Stimulated activated CD8-positive, alpha-beta memory T cell treated with anti-CD3 and anti-CD28 coated beads, Interleukin-7, amount 100 ng/mL, for 24 hours (primary cell): ENCODE measurements around the gene HOXA5.

Experiments used
- DNase-seq: peaks from one replicate; pipeline ENCODE4 v3.0.0-alpha.2; 2020; ENCODE audit warnings: low read depth

HOXA5 gene

GRCh38 chr7:27118580-27118979 lies 24.9 kb downstream of the HOXA5 start:
- no peak for DNase-seq

DNA sequence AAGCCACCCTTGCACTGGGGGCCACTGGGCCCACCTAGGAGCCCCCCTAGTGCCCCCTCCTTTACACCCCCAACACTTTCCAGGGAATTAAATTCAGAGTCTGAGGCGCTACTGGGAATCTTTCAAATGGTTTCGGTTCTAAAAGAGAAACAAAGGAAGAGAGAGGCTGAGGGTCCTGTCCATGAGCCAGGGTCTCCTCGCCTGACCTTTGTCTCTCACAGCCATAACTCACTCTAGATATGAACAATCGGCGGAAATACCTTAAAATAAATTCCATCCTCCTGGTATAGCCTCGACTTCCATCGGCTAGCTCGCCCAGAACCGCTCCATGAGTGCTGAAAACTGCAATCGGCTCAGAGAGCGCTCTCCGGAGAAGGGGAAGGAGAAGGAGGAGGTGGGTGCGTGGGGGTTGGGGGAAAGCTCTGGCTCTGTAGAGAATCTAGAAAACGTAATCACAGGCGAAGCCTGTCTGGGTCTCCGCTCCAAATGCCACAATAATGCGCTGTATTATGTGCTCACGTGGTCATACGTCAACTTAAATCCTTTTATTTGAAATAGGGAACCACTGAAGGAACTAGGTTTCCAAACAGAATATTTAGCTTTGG lies 25.5 kb downstream of the HOXA5 start:
- DNase-seq: no peak

DNA sequence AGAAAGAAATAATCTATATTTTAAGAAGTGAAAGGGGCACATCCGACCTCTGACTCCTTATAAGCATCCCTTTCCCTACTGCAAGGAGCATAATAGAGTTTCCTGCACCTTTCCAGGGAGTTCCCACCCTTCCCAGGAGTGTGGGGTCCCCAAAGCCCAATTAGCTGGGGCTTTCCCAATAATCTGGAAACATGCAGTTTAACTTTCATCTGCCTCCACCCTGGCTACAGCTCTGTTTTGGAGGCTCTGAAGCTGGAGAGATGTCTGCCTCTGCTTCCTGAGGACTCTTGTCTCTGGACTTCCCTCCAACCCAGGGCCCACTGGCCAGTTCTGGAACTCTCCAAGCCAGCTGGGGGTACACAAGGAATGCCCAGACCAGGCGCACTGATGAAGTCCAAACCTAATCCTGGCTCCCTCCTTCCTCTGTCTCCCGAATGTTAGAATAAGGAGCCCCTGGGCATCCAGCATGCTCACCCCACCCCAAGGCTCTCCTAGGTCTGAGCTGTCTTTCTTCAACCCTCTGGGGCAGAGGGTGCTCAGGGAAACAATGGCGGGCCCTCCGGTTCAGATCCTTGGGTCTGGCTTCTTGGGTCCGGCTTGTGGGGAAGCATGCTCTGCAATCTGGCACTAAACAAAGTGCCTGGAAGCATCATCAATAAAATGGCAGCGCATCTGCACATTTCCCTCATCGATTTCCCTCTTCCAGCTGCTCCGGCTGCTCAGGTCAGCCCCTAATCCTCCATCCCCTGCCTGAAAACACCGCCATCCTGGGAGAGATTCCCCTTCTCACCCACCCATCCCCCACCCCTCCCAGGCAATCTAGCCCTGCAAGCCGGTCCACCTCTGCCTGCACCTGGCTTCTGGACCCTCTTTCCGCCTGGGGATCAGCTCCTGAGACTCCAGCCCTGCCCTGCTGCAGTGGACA lies 26.3 kb downstream of the HOXA5 start:
- DNase-seq: no peak

- DNase-seq: no peak
Measured at GRCh38 chr7:27116031-27116961, 27.2 kb downstream of the HOXA5 start.

GRCh38 chr7:27115221-27116026 lies 28.1 kb downstream of the HOXA5 start:
- no peak for DNase-seq

- DNase-seq: no peak
Measured at GRCh38 chr7:27114881-27115220, 28.6 kb downstream of the HOXA5 start.

DNA sequence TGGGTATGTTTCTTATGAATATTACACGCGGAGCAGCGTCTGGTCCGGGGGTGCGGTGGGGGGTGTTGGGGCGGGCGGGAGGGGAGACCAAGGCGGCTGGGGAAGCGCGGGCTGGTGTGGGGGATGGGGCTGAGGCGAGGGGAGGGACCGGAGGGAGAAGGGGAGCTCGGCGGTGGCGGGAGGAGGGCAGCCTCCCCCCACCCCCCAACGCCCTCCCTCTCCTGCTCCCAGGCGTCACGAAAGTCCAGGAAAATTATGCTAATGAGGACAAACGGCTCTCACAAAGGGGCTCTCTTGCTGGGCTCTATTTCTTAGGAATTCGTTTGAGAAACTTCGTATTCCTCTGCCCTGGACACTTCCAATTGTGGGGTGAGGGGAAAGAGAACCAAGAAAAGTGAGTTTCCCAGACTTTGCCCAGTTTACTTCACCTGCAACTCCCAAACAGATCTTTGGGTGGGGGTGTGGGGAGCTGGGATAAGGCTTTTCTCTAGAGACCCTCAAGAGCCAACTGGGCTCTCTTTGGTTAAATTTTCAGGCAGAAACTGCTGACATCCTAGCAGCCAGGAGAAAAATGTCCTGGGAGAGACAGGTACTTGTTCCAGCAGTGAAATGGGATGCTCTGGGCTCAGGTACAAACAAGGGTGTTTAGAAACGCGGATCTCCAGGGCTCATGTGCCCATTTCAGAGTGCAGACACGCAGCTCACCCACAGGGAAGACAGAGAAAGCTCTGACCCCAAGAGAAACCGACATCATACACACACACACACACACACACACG lies 29.3 kb downstream of the HOXA5 start:
- no peak for DNase-seq

DNA sequence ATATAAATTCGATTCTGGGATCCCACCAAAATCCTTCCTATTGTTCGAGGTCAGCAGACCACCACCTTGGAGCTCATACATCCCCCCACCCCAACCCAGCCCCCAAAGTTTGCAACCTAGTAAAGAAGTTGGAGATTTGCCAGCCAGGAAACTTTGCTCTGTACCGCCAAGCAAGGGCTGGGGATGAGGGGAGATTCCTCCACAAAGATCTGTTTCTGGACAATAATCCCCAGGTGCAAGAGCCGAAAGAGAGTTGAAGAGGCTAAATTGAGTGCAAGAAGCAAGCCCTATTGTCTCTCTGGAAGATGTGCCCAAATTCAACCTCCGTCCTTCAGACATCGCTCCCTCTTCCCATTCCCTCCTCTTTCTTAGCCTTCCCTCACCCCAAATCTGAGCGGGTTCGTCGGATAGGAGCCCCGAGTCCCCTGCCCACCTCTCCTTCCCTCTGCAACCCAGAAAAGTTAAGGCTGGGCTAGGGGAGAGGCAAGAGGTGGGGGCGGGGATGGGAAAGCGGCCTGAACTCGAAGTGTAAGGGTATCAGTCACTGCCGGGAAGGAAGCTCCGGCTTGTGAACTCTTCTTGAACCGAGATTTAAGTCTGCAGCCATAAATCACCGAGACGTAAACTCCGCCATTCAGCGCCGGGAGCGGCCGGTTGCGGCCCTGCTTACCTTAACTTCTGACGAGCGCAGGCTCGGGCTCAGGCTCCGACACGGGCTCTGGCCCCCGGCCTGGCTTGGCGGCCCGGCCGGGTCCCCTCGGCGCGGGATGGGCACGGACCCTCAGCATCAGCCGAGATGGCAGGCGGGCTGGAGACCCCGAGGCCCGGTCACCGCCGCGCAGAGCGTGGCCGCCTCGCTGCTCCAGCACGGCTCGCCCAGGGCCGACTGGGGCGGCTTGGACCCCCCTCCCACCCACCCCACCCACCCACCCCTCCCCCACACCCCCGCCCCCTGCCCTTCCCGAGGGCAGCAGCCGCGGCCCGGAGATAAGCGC lies 30.2 kb downstream of the HOXA5 start:
- no peak for DNase-seq

DNA sequence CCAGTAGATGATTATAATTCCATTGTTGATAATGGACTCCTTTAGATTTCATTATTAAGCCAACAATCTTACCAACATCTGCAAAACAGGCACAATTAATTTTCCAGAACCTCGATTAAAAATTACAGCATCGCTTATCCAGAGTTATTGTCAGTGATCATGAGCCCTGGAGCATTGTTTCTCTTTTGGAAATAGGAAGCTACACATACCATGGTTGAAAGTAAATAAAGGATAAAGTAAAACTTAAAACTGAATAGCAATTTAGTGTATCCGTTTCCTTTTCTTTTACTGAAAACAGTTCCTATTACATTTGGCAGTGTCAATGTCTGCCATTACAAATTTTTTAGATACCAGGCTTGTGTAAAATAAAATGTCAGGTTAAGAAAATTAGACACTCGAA lies 31.1 kb downstream of the HOXA5 start:
- DNase-seq: no peak

DNA sequence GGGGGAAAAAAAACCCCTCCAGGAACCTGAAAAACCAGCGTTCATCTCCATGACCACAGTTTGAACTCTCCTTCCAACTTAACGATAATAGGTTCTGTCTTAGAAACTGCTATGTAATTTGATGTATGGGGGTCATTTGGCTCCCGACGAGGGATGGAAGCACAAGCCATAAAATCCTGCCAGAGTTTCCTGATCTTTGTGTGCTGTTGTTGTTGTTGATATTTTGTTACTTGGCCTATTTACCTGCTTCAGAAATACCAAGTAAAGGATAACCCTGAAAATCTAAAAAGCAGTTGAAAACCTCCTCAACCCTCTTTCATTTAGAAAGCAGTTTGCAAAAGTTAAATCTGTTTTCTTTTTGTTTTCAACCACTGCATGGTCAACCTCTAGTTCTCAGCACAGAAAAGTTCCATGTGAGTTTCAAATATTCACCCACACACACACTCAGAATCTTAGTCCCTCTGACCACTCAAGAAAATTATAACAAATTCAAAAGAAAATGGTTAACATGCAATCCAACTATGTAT lies 31.7 kb downstream of the HOXA5 start:
- no peak for DNase-seq

GRCh38 chr7:27111042-27111750 lies 32.3 kb downstream of the HOXA5 start:
- DNase-seq: no peak

DNA sequence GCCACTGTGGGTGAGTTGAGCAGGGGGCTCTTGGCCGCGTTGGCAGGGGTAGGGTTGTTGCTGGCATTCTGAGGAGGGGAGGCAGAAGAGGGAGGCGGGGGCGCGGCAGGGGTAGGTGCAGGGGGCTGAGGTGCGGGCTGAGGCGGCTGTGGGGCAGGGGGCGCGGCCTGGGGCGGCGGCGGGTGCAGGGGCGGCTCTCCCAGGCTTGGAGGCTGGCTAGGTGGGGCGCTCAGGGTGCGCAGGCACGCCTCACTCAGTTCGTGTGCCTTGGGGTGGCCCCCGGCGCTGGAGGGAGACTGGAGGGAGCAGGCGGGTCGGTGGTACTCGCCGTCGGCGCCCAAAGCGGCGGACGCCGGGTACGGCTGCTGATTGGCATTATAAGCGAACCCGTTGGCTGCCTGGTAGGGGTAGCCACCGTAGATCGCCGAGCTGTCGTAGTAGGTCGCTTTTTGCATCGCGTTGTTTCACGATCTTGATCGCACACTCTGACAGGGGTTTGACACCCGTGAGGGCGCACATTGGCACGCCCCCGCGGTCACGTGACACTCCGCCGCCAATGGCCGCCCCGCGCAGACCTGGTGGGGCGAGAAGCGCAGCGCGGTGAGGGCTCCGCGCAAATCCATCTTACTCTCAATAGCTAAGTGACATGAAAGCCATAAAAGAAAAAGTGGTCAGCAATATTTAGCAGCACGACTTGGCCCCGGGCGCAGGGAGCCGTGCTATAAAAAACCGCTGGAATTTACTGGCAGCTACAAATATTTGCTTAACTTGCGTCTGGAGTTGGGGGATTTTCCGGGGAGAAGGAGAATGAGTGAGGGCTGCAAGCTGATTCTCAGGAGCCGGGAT lies 33.1 kb downstream of the HOXA5 start:
- DNase-seq: no peak

- DNase-seq: no peak
Measured at GRCh38 chr7:27109466-27110185, 33.9 kb downstream of the HOXA5 start.

DNA sequence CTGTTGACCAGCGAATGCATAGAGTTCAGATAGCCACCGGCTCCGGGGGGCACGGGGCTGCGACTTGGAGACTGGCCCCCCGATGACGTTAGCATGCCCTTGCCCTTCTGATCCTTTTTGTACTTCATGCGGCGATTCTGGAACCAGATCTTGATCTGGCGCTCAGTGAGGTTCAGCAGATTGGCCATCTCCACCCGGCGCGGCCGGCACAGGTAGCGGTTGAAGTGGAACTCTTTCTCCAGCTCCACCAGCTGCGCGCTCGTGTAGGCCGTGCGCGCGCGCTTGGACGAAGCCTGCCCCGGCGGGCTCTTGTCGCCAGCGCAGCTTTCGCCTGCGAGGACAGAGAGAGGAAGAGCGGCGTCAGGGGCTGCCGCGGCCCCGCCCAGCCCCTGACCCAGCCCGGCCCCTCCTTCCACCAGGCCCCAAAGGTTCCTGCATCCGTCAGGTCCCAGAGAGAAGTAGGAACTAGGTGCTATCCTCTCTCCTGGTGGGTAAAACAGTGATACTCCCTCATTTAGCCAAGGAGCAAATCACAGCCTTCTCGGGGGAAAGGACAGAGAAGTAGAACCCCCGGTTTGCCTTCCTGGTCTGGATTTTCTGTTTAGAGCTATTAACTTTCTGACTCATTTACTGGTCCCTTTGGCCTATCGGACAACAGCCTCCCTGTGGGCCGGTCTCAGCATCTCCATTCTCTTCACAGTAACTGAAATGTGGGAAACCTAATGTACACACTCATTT lies 34.9 kb downstream of the HOXA5 start:
- DNase-seq: no peak

- no peak for DNase-seq
Measured at GRCh38 chr7:27107391-27108381, 35.8 kb downstream of the HOXA5 start.
